H9 (cell line): ENCODE results near the gene CALR3. TPM values are rescaled to one million over a fixed set of nuclear protein-coding genes. Genes with fewer than 3 reads are reported as not detected.

Experiments used
- DNase-seq: peaks from one replicate; pipeline ENCODE4 v3.0.0-alpha.2; 2017
- H2AFZ ChIP-seq: one replicate; pipeline ENCODE4 v1.6.1; 2013; ENCODE audit warnings: mild to moderate bottlenecking, low read length, control low read depth, moderate library complexity
- H2AK5ac ChIP-seq: 2 replicates; pipeline ENCODE4 v1.6.1; 2013; ENCODE audit warnings: low read length, control low read depth, mixed read lengths; ENCODE audit not compliant: insufficient read length
- H2BK120ac ChIP-seq: one replicate; pipeline ENCODE4 v1.6.1; 2013; ENCODE audit warnings: low read depth, mild to moderate bottlenecking, low read length, control low read depth, inconsistent platforms; ENCODE audit not compliant: poor library complexity, severe bottlenecking
- H2BK12ac ChIP-seq: 2 replicates; pipeline ENCODE4 v1.6.1; 2013; ENCODE audit warnings: low read length, control low read depth, mixed read lengths, low read depth; ENCODE audit not compliant: insufficient read length
- H2BK15ac ChIP-seq: 2 replicates; pipeline ENCODE4 v1.6.1; 2013; ENCODE audit warnings: low read depth, low read length, control low read depth
- H2BK20ac ChIP-seq: one replicate; pipeline ENCODE4 v1.6.1; 2013; ENCODE audit warnings: low read depth, mild to moderate bottlenecking, low read length, control low read depth, inconsistent platforms; ENCODE audit not compliant: poor library complexity, severe bottlenecking
- H2BK5ac ChIP-seq: 2 replicates; pipeline ENCODE4 v1.6.1; 2013; ENCODE audit warnings: low read length, control low read depth, mixed read lengths; ENCODE audit not compliant: insufficient read length
- H3K14ac ChIP-seq: 2 replicates; pipeline ENCODE4 v1.6.1; 2013; ENCODE audit warnings: low read length, control low read depth; ENCODE audit not compliant: insufficient read depth
- H3K18ac ChIP-seq: 2 replicates; pipeline ENCODE4 v1.6.1; 2013; ENCODE audit warnings: low read depth, mild to moderate bottlenecking, mixed read lengths, low read length, control low read depth; ENCODE audit not compliant: insufficient read length
- H3K23ac ChIP-seq: 2 replicates; pipeline ENCODE4 v1.6.1; 2013; ENCODE audit warnings: low read length, control low read depth, mixed read lengths, low read depth; ENCODE audit not compliant: insufficient read length
- H3K23me2 ChIP-seq: 2 replicates; pipeline ENCODE4 v1.6.1; 2013; ENCODE audit warnings: low read depth, mild to moderate bottlenecking, mixed read lengths, low read length, control low read depth; ENCODE audit not compliant: insufficient read length, poor library complexity, severe bottlenecking
- H3K27ac ChIP-seq: 2 replicates; pipeline ENCODE4 v1.5.1; 2013; ENCODE audit warnings: low read length, control low read depth, mixed read lengths, low read depth; ENCODE audit not compliant: insufficient read length
- H3K27me3 ChIP-seq: 2 replicates; pipeline ENCODE4 v1.6.1; 2013; ENCODE audit warnings: low read length, control low read depth, inconsistent platforms; ENCODE audit not compliant: insufficient read depth
- H3K4ac ChIP-seq: 2 replicates; pipeline ENCODE4 v1.6.1; 2013; ENCODE audit warnings: low read depth, mild to moderate bottlenecking, control low read depth, inconsistent platforms, low read length, moderate library complexity
- H3K4me1 ChIP-seq: 2 replicates; pipeline ENCODE4 v1.6.1; 2013; ENCODE audit warnings: low read length, control low read depth, inconsistent platforms; ENCODE audit not compliant: insufficient read depth
- H3K4me2 ChIP-seq: 2 replicates; pipeline ENCODE4 v1.6.1; 2013; ENCODE audit warnings: low read length, control low read depth, mixed read lengths; ENCODE audit not compliant: insufficient read length, insufficient read depth
- H3K56ac ChIP-seq: 2 replicates; pipeline ENCODE4 v1.6.1; 2013; ENCODE audit warnings: low read depth, mild to moderate bottlenecking, mixed read lengths, low read length, control low read depth; ENCODE audit not compliant: insufficient read length
- H3K79me1 ChIP-seq: 2 replicates; pipeline ENCODE4 v1.6.1; 2013; ENCODE audit warnings: low read depth, mild to moderate bottlenecking, moderate library complexity, low read length, control low read depth, inconsistent platforms; ENCODE audit not compliant: insufficient read depth, poor library complexity, severe bottlenecking
- H3K79me2 ChIP-seq: 2 replicates; pipeline ENCODE4 v1.6.1; 2013; ENCODE audit warnings: low read length, control low read depth, inconsistent platforms; ENCODE audit not compliant: insufficient read depth
- H3K9ac ChIP-seq: 2 replicates; pipeline ENCODE4 v1.6.1; 2013; ENCODE audit warnings: low read length, control low read depth, mixed read lengths; ENCODE audit not compliant: insufficient read length; ENCODE audit errors: extremely low read depth
- H3K9me3 ChIP-seq: one replicate; pipeline ENCODE4 v1.6.1; 2013; ENCODE audit warnings: low read depth, low read length, inconsistent platforms; ENCODE audit not compliant: control insufficient read depth
- H3T11ph ChIP-seq: one replicate; pipeline ENCODE4 v1.6.1; 2013; ENCODE audit warnings: mild to moderate bottlenecking, low read length, control low read depth, inconsistent platforms
- H4K20me1 ChIP-seq: one replicate; pipeline ENCODE4 v1.6.1; 2013; ENCODE audit not compliant: control insufficient read depth, insufficient read length, insufficient read depth
- H4K5ac ChIP-seq: 2 replicates; pipeline ENCODE4 v1.6.1; 2013; ENCODE audit warnings: low read depth, mild to moderate bottlenecking, mixed read lengths, low read length, control low read depth; ENCODE audit not compliant: insufficient read length
- H4K8ac ChIP-seq: replicated peaks from 2 replicates; pipeline ENCODE4 v1.6.1; 2013; ENCODE audit warnings: low read length, control low read depth, mixed read lengths, low read depth; ENCODE audit not compliant: insufficient read length
- H4K91ac ChIP-seq: 2 replicates; pipeline ENCODE4 v1.6.1; 2013; ENCODE audit warnings: low read depth, mild to moderate bottlenecking, moderate library complexity, mixed read lengths, low read length, control low read depth; ENCODE audit not compliant: insufficient read length
- H3K27ac Mint-ChIP-seq, 3 experiments: 2 replicates in 2 of 3; 3 replicates in 1 of 3; pipeline ENCODE4 v1.8.0; 2020 to 2021; ENCODE audit warnings: mixed read lengths in 3 of 3, mild to moderate bottlenecking in 1 of 3, moderate library complexity in 1 of 3
- H3K27me3 Mint-ChIP-seq: 2 replicates; pipeline ENCODE4 v1.8.0; 2021; ENCODE audit warnings: low read depth, mild to moderate bottlenecking, moderate library complexity, mixed read lengths
- H3K36me3 Mint-ChIP-seq, 3 experiments: 2 replicates in 2 of 3; 3 replicates in 1 of 3; pipeline ENCODE4 v1.8.0; 2020 to 2021; ENCODE audit warnings: low read depth in 3 of 3, mixed read lengths in 3 of 3; ENCODE audit not compliant: insufficient read depth in 1 of 3
- H3K4me1 Mint-ChIP-seq, 2 experiments: 2 replicates each; pipeline ENCODE4 v1.8.0; 2020; ENCODE audit warnings: mixed read lengths in 2 of 2
- H3K4me3 Mint-ChIP-seq, 2 experiments: 2 replicates in 1 of 2; 3 replicates in 1 of 2; pipeline ENCODE4 v1.8.0; 2020 to 2021; ENCODE audit warnings: mild to moderate bottlenecking in 2 of 2, mixed read lengths in 2 of 2, moderate library complexity in 1 of 2
- H3K9me3 Mint-ChIP-seq, 2 experiments: 2 replicates in 1 of 2; 3 replicates in 1 of 2; pipeline ENCODE4 v1.8.0; 2020; ENCODE audit warnings: mild to moderate bottlenecking in 2 of 2, mixed read lengths in 2 of 2, moderate library complexity in 1 of 2
- WGBS: extraction: QIAGEN DNeasy Blood & Tissue Kit; methylation state at CpG from one replicate; pipeline ENCODE4 v1.1.7; 2013; ENCODE audit warnings: missing lambda C conversion rate, low lambda C conversion rate, mixed read lengths; ENCODE audit not compliant: insufficient read length; ENCODE audit errors: extremely low coverage; 5-methylcytosine and 5-hydroxymethylcytosine counted together
- total RNA-seq: library from RNA; stranded (reverse); gene quantifications from 2 replicates; pipeline ENCODE4 v1.2.1, GENCODE V29; 2021
- TF ChIP-seq, protein P1 (sequence below): fragments of 200-600 bp; sonication (generic); conservative IDR thresholded peaks from 3 replicates; pipeline ENCODE4 v1.8.0; 2021; ENCODE audit warnings: antibody characterized with exemption, mild to moderate bottlenecking

CALR3 gene
- total RNA-seq, 1 experiment from 2014 or later: 0.44 TPM

DNA sequence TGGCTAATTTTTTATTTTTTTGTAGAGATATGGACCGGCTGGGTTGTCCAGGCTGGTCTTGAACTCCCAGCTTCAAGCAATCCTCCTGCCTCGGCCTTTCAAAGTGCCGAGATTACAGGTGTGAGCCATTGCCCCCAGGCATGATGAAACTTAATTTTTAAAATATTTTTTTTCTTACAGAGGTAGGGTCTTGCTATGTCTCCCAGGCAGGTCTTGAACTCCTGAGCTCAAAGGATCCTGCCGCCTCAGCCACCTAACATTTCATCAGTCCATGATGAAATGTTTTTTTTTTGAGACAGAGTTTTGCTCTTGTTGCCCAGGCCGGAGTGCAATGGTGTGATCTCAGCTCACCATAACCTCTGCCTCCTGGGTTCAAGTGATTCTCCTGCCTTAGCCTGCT, 12.6 kb upstream of the CALR3 start:
- WGBS: no CpG with 5 or more reads among the region's 5 CpGs

More for the DNA sequence above, 12.6 kb upstream of the CALR3 start:
- no peak overlapping the region for H4K8ac ChIP-seq
- no peak overlapping the region for H4K5ac ChIP-seq
- no peaks in the 10 kb centered on the region for H3K4me1 ChIP-seq
- no peak for DNase-seq
- H4K20me1 ChIP-seq: no peaks in the 10 kb centered on the region
- Mint-ChIP-seq H3K4me3 (no peak overlapping the region), H3K4me1 (no peaks in the 10 kb centered on the region), H3K27me3 (no peaks in the 10 kb centered on the region), H3K27ac (no peak overlapping the region), H3K36me3 (peaks cover 9 to 33% (median 20%) of the 10 kb centered on the region in 3 experiments; a peak in 6 of 7 replicates), H3K9me3 (no peaks in the 10 kb centered on the region)
- H2BK120ac ChIP-seq: no peak overlapping the region
- H3K23ac ChIP-seq: no peak overlapping the region
- H3K27ac ChIP-seq: no peak overlapping the region
- no peak overlapping the region for H3K14ac ChIP-seq
- H3K18ac ChIP-seq: no peak overlapping the region
- no peak overlapping the region for H2BK5ac ChIP-seq
- no peak overlapping the region for H4K91ac ChIP-seq
- H3K79me1 ChIP-seq: no peaks in the 10 kb centered on the region
- H2AK5ac ChIP-seq: no peak overlapping the region
- no peak overlapping the region for H3K4me2 ChIP-seq
- TF ChIP-seq, protein P1, sequence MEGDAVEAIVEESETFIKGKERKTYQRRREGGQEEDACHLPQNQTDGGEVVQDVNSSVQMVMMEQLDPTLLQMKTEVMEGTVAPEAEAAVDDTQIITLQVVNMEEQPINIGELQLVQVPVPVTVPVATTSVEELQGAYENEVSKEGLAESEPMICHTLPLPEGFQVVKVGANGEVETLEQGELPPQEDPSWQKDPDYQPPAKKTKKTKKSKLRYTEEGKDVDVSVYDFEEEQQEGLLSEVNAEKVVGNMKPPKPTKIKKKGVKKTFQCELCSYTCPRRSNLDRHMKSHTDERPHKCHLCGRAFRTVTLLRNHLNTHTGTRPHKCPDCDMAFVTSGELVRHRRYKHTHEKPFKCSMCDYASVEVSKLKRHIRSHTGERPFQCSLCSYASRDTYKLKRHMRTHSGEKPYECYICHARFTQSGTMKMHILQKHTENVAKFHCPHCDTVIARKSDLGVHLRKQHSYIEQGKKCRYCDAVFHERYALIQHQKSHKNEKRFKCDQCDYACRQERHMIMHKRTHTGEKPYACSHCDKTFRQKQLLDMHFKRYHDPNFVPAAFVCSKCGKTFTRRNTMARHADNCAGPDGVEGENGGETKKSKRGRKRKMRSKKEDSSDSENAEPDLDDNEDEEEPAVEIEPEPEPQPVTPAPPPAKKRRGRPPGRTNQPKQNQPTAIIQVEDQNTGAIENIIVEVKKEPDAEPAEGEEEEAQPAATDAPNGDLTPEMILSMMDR: no peak
- H3K27me3 ChIP-seq: no peaks in the 10 kb centered on the region
- H2BK15ac ChIP-seq: no peak overlapping the region
- no peaks in the 10 kb centered on the region for H3K79me2 ChIP-seq
- no peak overlapping the region for H3K9ac ChIP-seq
- no peak overlapping the region for H3K56ac ChIP-seq
- H3K23me2 ChIP-seq: no peaks in the 10 kb centered on the region
- no peak overlapping the region for H2AFZ ChIP-seq
- no peak overlapping the region for H2BK20ac ChIP-seq
- no peaks in the 10 kb centered on the region for H3K9me3 ChIP-seq
- H3T11ph ChIP-seq: no peak overlapping the region
- no peak overlapping the region for H3K4ac ChIP-seq
- no peak overlapping the region for H2BK12ac ChIP-seq
